Epidermal melanocyte (primary cell): ENCODE measurements around the gene ZNF512.

Experiments used
- DNase-seq: peaks from one replicate; pipeline ENCODE4 v3.0.0; 2011; ENCODE audit warnings: low spot score; ENCODE audit not compliant: insufficient read length

The ZNF512 gene

GRCh38 chr2:27634291-27634690 is 51.4 kb downstream of the ZNF512 start:
- no peak for DNase-seq

GRCh38 chr2:27636766-27637165 is 53.9 kb downstream of the ZNF512 start:
- DNase-seq: no peak

GRCh38 chr2:27638037-27638637 is 55.3 kb downstream of the ZNF512 start:
- no peak for DNase-seq

- DNase-seq: no peak
These were observed 55.9 kb downstream of the ZNF512 start for GRCh38 chr2:27638709-27639108.

GRCh38 chr2:27640722-27641245 is 57.9 kb downstream of the ZNF512 start:
- DNase-seq: no peak

- no peak for DNase-seq
These were observed 62.4 kb downstream of the ZNF512 start for GRCh38 chr2:27645197-27645596.

GRCh38 chr2:27647289-27647688 is 64.4 kb downstream of the ZNF512 start:
- DNase-seq: no peak

GRCh38 chr2:27647737-27648136 is 64.9 kb downstream of the ZNF512 start:
- no peak for DNase-seq

GRCh38 chr2:27651056-27651455 is 68.2 kb downstream of the ZNF512 start:
- DNase-seq: no peak

- DNase-seq: no peak
These were observed 69.5 kb downstream of the ZNF512 start for GRCh38 chr2:27652341-27652740.

GRCh38 chr2:27652790-27653189 is 69.9 kb downstream of the ZNF512 start:
- no peak for DNase-seq

- DNase-seq: no peak
These were observed 70.6 kb downstream of the ZNF512 start for GRCh38 chr2:27653397-27653796.

GRCh38 chr2:27655155-27655951 is 72.5 kb downstream of the ZNF512 start:
- DNase-seq: no peak

- DNase-seq: no peak
These were observed 78.5 kb downstream of the ZNF512 start for GRCh38 chr2:27661371-27661770.

GRCh38 chr2:27663285-27664153 is 80.7 kb downstream of the ZNF512 start, which contains the start of the genes SLC4A1AP and SUPT7L:
TSS of gene SLC4A1AP (plus strand) at chr2:27663889. CDS start at chr2:27663915, 26 bp downstream.
TSS of gene SUPT7L (minus strand) at chr2:27663614. CDS start at chr2:27662192, 1,422 bp downstream.
- DNase-seq: peak; percentile 81

GRCh38 chr2:27664154-27664574 is 81.3 kb downstream of the ZNF512 start:
- no peak for DNase-seq

GRCh38 chr2:27664622-27665363 is 82.0 kb downstream of the ZNF512 start:
- DNase-seq: no peak

- DNase-seq: no peak
These were observed 84.6 kb downstream of the ZNF512 start for GRCh38 chr2:27667446-27667845.

- no peak for DNase-seq
These were observed 88.4 kb downstream of the ZNF512 start for GRCh38 chr2:27671235-27671634.
